Upper lobe of left lung (tissue), 6 donors: Measurements from ENCODE around the gene OTUD5. TPM values are rescaled to one million over a fixed set of nuclear protein-coding genes. Genes with fewer than 3 reads are reported as not detected.
A peak's percentile ranks its signal among the peaks of the same experiment; 100 is the strongest.

Source experiments
- ATAC-seq, 2 donors: fragments of 200-7000 bp; cut with Tn5 transposase; one replicate each; pipeline ENCODE4 v1.9.1; 2022; ENCODE audit warnings: mild to moderate bottlenecking in 2 of 2, moderate library complexity in 2 of 2; ENCODE audit not compliant: low FRiP score in 2 of 2
- DNase-seq, 2 donors: peaks; one replicate each; pipeline ENCODE4 v3.0.0-alpha.2; 2019 to 2020
- H3K27ac ChIP-seq, 4 donors: fragments of 200-600 bp; sonication (generic); one replicate each; pipeline ENCODE4 v1.5.1; 2016 to 2019
- H3K27me3 ChIP-seq, 4 donors: fragments of 200-600 bp; sonication (generic); one replicate each; pipeline ENCODE4 v1.5.1; 2017 to 2019
- H3K36me3 ChIP-seq, 4 donors: fragments of 200-600 bp; sonication (generic); one replicate each; pipeline ENCODE4 v1.5.1; 2016 to 2019
- H3K4me1 ChIP-seq, 4 donors: fragments of 200-600 bp; sonication (generic); one replicate each; pipeline ENCODE4 v1.5.1; 2018 to 2019
- H3K4me3 ChIP-seq, 4 donors: fragments of 200-600 bp; sonication (generic); one replicate each; pipeline ENCODE4 v1.5.1; 2017 to 2019; ENCODE audit warnings: mild to moderate bottlenecking in 2 of 4, moderate library complexity in 1 of 4
- H3K9me3 ChIP-seq, 4 donors: fragments of 200-600 bp; sonication (generic); one replicate each; pipeline ENCODE4 v1.5.1; 2018 to 2019
- CTCF ChIP-seq, 6 experiments: fragments of 450-650 bp in 4 of 6; fragments of 200-600 bp in 2 of 6; sonication (generic) in 2 of 6; IDR thresholded peaks; one replicate each; pipeline ENCODE4 v1.5.1; 2016 to 2019; ENCODE audit warnings: antibody characterized with exemption in 6 of 6
- EP300 ChIP-seq, 4 donors: sonication (generic); formaldehyde crosslinking; IDR thresholded peaks; one replicate each; pipeline ENCODE4 v1.5.1; 2017; ENCODE audit warnings: antibody characterized with exemption in 4 of 4, control low read depth in 2 of 4
- POLR2A ChIP-seq, 4 donors: fragments of 450-650 bp; IDR thresholded peaks; one replicate each; pipeline ENCODE4 v1.5.1; 2016 to 2017; ENCODE audit warnings: antibody characterized with exemption in 4 of 4, mild to moderate bottlenecking in 2 of 4
- POLR2AphosphoS5 ChIP-seq, 2 donors: sonication (generic); formaldehyde crosslinking; IDR thresholded peaks; one replicate each; pipeline ENCODE4 v1.5.1; 2017; ENCODE audit warnings: antibody characterized with exemption in 2 of 2
- WGBS, 2 donors: methylation state at CpG; one replicate each; pipeline ENCODE4 v1.1.5; 2017 to 2018; 5-methylcytosine and 5-hydroxymethylcytosine counted together
- total RNA-seq, 6 donors: library from RNA; depleted of rRNA in 4 of 6; stranded (reverse); fragments of >200 nt in 4 of 6; gene quantifications; one replicate each; pipeline versions ENCODE4 v1.1.0 to v1.2.1, GENCODE V29; 2016 to 2021
- donor health status: DM: no; HTN: no; CAD: no; lungs with moderate emphysema.
- donor health status: DM: no; HTN: yes; CAD: no; lungs with severe emphysema.

The OTUD5 gene
- total RNA-seq, 6 donors from 2014 or later, result 40.1 to 101 (median 49.6) TPM

- TF ChIP-seq POLR2A (IDR thresholded peaks at IDR 0.05), result no peak
- TF ChIP-seq POLR2AphosphoS5 (IDR thresholded peaks at IDR 0.05), result no peak
- no peak for TF ChIP-seq EP300 (IDR thresholded peaks at IDR 0.05)
- TF ChIP-seq CTCF (IDR thresholded peaks at IDR 0.05), result no peak
- no peak overlapping the region for H3K27ac ChIP-seq
- ATAC-seq (no peak), DNase-seq (no peak)
- H3K36me3 ChIP-seq, result no peaks in the 10 kb centered on the region
- no peak overlapping the region for H3K4me3 ChIP-seq
- H3K4me1 ChIP-seq, result peaks cover 0 to 12% (median 7%) of the 10 kb centered on the region in 4 donors
- no peaks in the 10 kb centered on the region for H3K27me3 ChIP-seq
- WGBS, 2 donors, result 50 to 71% methylated on average over 1 of the region's 1 CpG
- no peaks in the 10 kb centered on the region for H3K9me3 ChIP-seq
These were observed 11.0 kb upstream of the OTUD5 start for GRCh38 chrX:48968377-48968776.

- DNase-seq (no peak), ATAC-seq (no peak)
- Histone ChIP-seq H3K27ac (no peak overlapping the region), H3K36me3 (no peaks in the 10 kb centered on the region), H3K4me3 (no peak overlapping the region), H3K4me1 (peaks cover 0 to 7% (median 6%) of the 10 kb centered on the region in 4 donors), H3K9me3 (no peaks in the 10 kb centered on the region), H3K27me3 (no peaks in the 10 kb centered on the region)
- WGBS, 2 donors, result 75 to 90% methylated on average over 4 to 14 of the region's 15 CpGs
- TF ChIP-seq POLR2A (IDR thresholded peaks at IDR 0.05), result no peak
- no peak for TF ChIP-seq CTCF (IDR thresholded peaks at IDR 0.05)
- TF ChIP-seq POLR2AphosphoS5 (IDR thresholded peaks at IDR 0.05), result no peak
- TF ChIP-seq EP300 (IDR thresholded peaks at IDR 0.05), result no peak
These were observed 9.6 kb upstream of the OTUD5 start for GRCh38 chrX:48966796-48967579.

- DNase-seq (no peak), ATAC-seq (no peak)
- Histone ChIP-seq H3K4me3 (no peak overlapping the region), H3K36me3 (no peaks in the 10 kb centered on the region), H3K27me3 (no peaks in the 10 kb centered on the region), H3K4me1 (no peaks in the 10 kb centered on the region), H3K9me3 (no peaks in the 10 kb centered on the region), H3K27ac (no peak overlapping the region)
- 93 to 96% methylated on average over 4 to 14 of the region's 14 CpGs for WGBS, 2 donors
- no peak for TF ChIP-seq POLR2A (IDR thresholded peaks at IDR 0.05)
- no peak for TF ChIP-seq CTCF (IDR thresholded peaks at IDR 0.05)
- no peak for TF ChIP-seq EP300 (IDR thresholded peaks at IDR 0.05)
- TF ChIP-seq POLR2AphosphoS5 (IDR thresholded peaks at IDR 0.05), result no peak
These were observed 8.6 kb upstream of the OTUD5 start for GRCh38 chrX:48965959-48966358.

- Histone ChIP-seq H3K9me3 (no peaks in the 10 kb centered on the region), H3K27me3 (no peaks in the 10 kb centered on the region), H3K4me1 (peaks cover 0 to under 1% (median 0%) of the 10 kb centered on the region in 4 donors), H3K4me3 (no peak overlapping the region), H3K27ac (peak overlapping the region in 1 of 4 donors; percentile 46), H3K36me3 (no peaks in the 10 kb centered on the region)
- 40 to 55% methylated on average over 1 to 5 of the region's 5 CpGs for WGBS, 2 donors
- ATAC-seq (no peak), DNase-seq (no peak)
- TF ChIP-seq EP300 (IDR thresholded peaks at IDR 0.05), result no peak
These were observed 4.2 kb upstream of the OTUD5 start for GRCh38 chrX:48961585-48962091.

GRCh38 chrX:48960291-48960690 lies 2.9 kb upstream of the OTUD5 start:
- DNase-seq (no peak), ATAC-seq (no peak)
- Histone ChIP-seq H3K27me3 (no peaks in the 10 kb centered on the region), H3K4me1 (peaks cover 10 to 14% (median 11%) of the 10 kb centered on the region in 4 donors), H3K9me3 (no peaks in the 10 kb centered on the region), H3K27ac (no peak overlapping the region), H3K36me3 (peaks cover 0 to 6% (median 0%) of the 10 kb centered on the region in 4 donors), H3K4me3 (no peak overlapping the region)
- WGBS, 2 donors, result 86 to 92% methylated on average over 2 of the region's 2 CpGs
- TF ChIP-seq POLR2AphosphoS5 (IDR thresholded peaks at IDR 0.05), result no peak
- no peak for TF ChIP-seq POLR2A (IDR thresholded peaks at IDR 0.05)
- no peak for TF ChIP-seq EP300 (IDR thresholded peaks at IDR 0.05)
- TF ChIP-seq CTCF (IDR thresholded peaks at IDR 0.05), result no peak
